HG02973 (cell line): Measurements from ENCODE around the gene ERC2.

Experiments
- ATAC-seq: cut with Tn5 transposase; IDR thresholded peaks from one replicate; pipeline ENCODE4 v1.9.1; 2021; ENCODE audit warnings: moderate library complexity; ENCODE audit not compliant: unreplicated experiment

ERC2 gene

DNA sequence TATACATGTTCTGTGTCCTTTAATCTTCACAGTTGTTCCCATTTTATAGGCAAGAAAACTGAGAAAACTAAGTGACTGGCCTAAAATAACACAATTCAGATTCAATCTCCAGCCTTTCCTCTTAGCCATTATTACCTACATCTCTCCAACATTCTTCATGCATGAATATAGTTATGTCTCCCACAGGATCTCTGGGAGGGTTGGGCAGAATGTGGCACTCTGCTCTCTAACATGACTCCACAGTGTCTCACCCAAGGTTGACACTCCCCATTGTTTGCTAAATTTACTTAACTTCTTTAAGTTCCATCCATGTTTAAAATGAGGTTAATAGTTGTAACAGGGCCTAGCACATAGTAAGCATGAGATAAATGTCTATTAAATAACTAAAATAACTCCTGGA, 276.3 kb downstream of the ERC2 start:
- ATAC-seq, result no peak

GRCh38 chr3:56190771-56191305, 277.4 kb downstream of the ERC2 start:
- ATAC-seq, result no peak

GRCh38 chr3:56190130-56190529, 278.1 kb downstream of the ERC2 start:
- no peak for ATAC-seq

- no peak for ATAC-seq
These were observed 278.7 kb downstream of the ERC2 start for GRCh38 chr3:56189536-56189935.

- no peak for ATAC-seq
These were observed 280.1 kb downstream of the ERC2 start for GRCh38 chr3:56188201-56188600.

DNA sequence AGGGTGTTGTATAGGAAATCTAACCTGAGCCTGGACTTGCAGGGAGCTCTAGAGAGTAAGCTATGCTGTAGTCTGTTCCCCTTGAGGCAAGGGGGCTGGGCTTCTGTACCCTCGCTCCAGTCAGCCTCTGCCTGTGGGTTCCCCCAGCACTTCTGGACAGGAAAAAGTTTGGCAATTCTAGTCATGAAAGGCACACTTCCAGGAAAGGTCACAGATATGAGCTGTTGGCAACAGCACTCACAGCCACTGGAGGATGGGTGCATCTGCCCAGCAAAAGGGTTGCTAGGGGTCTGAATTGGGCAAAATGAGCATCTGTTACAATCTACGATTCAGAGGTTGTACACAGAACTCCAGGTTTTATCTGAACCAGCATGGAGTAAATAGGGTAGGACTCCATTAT, 281.2 kb downstream of the ERC2 start:
- no peak for ATAC-seq

- no peak for ATAC-seq
These were observed 282.4 kb downstream of the ERC2 start for GRCh38 chr3:56185827-56186226.

DNA sequence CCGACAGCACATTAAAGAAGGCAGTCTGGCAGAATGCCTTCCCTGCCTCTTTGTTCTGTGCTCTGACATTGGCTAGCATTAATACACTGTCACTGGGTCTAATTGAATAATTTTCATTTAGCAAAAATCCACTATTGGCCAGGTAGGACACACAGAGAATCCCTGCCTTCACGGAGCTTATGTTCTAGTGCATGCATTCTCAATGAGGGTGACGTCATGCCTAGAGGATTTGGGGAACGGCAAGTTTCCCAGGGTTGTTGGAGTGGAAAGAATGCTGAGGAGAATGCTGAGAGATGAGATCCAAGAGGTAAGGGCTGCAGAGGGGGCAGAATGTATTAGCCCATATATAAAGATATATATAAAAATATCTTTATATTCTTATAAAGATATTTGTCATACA, 284.7 kb downstream of the ERC2 start:
- ATAC-seq, result no peak

DNA sequence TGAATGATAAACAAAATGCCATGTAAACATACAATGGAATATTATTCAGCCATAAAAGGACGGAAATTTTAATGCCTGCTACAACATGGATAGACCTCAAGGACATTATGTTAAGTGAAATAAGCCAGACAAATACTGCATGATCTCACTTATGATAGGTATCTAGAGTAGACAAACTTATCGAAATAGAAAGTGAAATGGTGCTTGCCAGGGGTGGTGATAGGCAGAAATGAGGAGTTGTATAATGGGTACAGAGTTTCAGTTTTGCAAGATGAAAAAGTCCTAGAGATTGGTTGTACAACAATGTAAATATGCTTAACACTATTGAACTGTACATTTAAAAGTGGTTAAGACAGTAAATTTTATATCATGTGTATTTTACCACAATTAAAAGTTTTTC, 287.8 kb downstream of the ERC2 start:
- ATAC-seq, result no peak

GRCh38 chr3:56173601-56174000, 294.7 kb downstream of the ERC2 start:
- no peak for ATAC-seq

DNA sequence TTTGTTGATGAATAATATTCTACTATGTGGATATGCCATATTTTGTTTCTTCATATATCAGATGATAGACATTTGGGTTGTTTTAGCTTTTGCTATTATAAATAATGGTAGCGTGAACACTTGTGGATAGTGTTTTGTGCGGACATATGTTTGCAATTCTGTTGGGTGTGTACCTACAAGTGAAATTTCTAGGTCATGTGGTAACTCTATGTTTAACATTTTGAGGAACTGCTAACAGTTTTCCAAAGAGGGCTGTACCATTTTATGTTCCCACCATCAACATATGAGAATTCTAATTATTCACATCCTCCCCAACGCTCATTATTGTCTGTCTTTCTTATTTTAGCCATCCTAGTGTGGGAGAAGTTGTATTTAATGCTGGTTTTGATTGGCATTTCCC, 303.8 kb downstream of the ERC2 start:
- no peak for ATAC-seq

DNA sequence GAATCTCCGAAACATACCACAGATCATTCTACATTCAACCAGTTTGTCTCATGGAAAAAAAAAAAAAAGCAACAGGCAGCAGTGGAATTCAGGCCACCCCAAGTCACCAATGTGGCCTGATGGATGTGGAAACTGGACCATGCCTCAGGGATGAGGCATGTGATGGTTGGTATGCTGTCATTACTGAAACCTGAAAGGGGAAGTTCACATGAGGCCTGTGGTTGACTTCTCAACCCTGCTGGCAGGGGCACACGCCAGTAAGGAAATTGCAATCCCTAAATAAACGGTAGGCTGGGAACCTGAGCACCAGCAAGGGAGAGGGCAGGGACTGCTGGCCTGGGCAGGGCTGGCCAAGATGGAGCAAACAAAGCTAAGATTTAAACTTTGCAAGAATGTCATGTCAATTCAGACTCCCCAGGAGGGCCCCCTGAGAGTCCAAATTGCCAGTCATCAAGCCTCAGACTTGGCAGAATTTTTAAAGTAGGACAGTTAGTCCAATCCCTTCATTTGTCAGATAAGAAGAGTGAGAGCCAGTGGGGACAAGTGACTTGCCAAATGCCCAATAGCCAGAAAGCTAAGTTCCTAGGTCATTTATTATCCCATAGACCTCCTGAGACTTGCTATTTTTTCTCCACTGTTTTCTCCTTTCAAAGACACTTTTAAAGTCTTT, 310.4 kb downstream of the ERC2 start:
- no peak for ATAC-seq

GRCh38 chr3:56154297-56154696, 314.0 kb downstream of the ERC2 start:
- no peak for ATAC-seq

DNA sequence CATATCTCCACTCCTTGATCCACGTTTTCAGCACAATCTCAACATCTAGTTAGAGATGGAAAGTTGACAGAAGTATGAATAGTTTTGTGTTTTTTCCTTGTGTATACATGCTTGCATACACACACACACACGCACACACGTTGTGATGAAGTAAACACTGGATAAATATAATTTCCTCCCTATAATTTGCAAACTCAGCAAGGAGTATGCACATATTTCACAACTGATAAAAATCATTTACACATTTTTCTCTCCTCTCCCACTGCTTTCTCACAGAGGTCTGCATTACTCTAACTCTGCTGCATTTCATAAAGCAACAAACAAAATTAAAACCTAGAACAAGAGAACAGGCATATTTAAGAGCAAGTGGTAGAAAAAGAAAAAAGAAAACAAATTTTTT, 320.9 kb downstream of the ERC2 start:
- ATAC-seq, result no peak

DNA sequence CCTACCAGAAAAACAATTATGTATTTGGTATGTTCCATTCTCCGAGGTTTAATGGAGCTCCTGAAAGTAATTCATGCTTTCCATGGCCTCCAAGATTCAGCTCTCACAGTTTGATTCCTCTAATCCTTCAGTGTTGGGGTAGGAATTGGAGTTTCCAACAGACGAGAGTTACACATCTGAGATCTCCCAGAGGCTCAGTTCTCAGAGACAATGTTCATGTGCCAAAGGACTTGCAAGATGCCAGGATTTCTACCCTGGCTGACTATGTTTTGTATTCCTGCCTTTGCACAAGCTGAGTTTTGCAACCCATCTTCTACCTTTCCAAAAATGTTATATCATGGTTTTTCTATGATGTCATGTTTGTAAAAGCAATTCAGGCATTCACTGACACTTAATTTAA, 322.9 kb downstream of the ERC2 start:
- no peak for ATAC-seq

DNA sequence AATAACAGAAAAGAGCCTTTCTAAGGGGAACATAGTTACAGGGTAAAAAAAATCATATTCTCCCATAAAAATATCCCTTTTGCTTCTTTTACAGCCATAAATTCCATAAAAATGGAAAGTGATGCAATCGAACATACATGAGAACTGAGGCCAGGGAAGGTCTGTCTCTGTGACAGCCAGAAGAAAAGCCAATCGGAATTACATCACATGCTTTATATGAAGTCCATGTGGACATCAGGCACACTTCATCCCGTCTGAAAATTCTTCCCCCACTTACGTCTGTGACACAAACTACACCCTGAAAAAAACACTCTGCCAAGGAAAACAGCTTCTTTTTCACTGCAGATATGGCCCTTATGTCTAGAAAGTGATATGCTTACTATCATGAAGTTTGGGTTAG, 323.5 kb downstream of the ERC2 start:
- ATAC-seq, result no peak

- ATAC-seq, result no peak
These were observed 330.9 kb downstream of the ERC2 start for GRCh38 chr3:56137415-56137814.

DNA sequence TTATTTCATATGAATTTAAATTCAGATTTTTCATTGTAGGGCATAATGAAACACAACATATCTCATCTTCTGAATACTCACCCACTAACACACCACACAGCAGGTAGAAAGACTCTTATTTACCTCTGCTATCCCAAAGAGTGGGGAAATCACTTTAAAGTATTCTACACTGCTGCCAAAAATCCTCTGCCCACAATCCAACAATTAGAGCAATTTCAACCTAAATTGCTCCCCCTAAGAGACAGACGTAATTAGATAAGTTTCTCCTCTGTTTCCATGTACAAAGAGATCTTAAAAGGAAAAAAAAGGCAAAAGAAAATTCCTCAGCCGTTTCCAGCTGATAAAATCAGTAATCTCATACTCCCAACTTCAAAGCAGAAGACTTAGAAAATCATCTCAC, 331.8 kb downstream of the ERC2 start:
- ATAC-seq, result no peak

DNA sequence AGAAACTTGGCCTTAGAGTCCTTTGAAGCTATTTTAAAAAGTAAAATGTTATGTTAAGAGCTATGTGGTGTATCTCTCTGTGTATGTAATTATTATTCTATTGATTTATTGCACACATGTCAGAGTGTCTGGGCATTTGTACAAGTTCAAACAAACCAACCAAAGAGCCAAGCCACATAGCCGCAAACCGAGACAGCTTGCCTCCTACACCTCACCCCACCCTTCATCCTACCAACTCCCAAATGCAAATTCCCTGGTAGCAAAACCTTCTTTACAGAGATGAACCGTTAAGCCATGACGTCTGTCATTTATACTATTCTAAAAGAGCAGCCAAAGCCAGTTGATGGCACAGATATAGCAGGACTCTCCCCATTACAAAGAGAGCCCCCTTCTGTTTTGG, 332.3 kb downstream of the ERC2 start:
- no peak for ATAC-seq

DNA sequence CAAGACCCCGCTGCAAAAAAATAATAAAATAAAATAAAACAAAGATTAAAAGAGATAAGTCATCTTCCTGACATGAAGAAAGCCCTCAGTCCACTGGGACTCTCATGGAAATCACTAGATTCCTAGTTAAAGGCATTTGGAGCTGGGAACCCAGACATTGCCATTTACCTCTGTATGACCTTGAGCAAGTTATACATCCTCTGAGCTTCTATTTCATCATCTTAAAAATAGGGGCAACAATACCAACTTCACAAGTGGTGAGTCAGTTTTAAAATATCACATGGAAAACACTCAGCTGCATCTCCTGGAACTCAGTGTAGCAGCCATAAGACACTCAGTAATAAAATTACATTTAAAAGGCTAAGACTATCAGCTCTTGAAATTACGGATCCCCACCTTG, 334.8 kb downstream of the ERC2 start:
- no peak for ATAC-seq

GRCh38 chr3:56132762-56133161, 335.5 kb downstream of the ERC2 start:
- ATAC-seq, result no peak

- no peak for ATAC-seq
These were observed 336.2 kb downstream of the ERC2 start for GRCh38 chr3:56131974-56132590.

- ATAC-seq, result no peak
These were observed 338.2 kb downstream of the ERC2 start for GRCh38 chr3:56130036-56130435.
